ENCODE data around the gene FIGLA. TPM values are rescaled to one million over a fixed set of nuclear protein-coding genes. Genes with fewer than 3 reads are reported as not detected.

Gene FIGLA
- total and polyA plus RNA-seq, 11 donors, result not detected

DNA sequence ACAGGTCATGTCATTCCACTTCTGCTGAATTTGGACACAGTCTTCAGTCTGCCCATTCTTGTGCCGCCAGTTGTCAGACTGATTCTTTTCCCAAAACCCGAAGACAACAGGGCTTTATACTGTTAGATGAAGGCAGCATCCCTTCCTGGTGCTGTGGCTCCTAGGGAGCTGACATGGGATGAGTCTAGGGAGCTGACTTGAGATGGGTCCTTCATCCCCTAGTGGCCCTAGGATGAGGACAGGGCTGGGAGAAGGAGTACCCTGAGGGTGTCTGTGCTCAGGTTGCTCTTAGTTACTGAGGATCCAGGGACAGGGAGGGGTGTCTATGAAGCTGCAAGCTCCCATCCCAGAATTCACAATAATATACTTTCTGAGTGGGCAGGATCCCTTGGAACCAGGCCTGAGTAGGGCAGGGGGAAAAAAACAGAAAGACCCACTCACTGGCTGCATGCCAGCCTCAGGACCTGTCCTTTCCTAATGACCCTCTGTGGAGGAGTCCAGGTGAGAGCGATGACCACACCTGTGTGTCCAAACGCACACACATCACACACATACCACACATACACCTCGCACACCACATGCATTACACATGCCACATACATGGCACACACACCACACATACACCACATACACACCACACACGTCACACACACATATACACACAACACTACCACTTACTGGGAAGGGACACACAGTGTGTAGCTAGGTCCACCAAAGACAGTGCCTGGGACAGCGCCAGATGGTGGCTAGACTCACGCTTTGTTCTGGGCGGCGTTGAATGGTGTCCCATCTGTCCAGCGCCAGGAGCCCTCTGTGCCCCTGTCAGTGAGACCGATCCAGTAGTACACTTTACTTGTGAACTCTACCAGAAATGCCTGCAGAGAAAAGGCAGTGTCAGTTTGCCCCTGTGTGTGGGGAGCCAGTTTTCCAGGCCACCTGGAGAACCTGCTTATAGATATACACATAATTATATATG is 18.8 kb upstream of the FIGLA start:
- H3K4me1 ChIP-seq, result no peaks in the 10 kb centered on the region
- peaks cover 0 to 5% (median 0%) of the 10 kb centered on the region in 12 donors for H3K9me3 ChIP-seq
- no peak overlapping the region for H3K4me3 ChIP-seq
- peaks cover 0 to 7% (median 0%) of the 10 kb centered on the region in 9 donors for H3K27me3 ChIP-seq
- 90 to 93% (median 93%) methylated on average over 11 to 12 of the region's 12 CpGs for WGBS, 4 donors
- no peak for TF ChIP-seq POLR2A (IDR thresholded peaks at IDR 0.05)
- TF ChIP-seq, protein P1, sequence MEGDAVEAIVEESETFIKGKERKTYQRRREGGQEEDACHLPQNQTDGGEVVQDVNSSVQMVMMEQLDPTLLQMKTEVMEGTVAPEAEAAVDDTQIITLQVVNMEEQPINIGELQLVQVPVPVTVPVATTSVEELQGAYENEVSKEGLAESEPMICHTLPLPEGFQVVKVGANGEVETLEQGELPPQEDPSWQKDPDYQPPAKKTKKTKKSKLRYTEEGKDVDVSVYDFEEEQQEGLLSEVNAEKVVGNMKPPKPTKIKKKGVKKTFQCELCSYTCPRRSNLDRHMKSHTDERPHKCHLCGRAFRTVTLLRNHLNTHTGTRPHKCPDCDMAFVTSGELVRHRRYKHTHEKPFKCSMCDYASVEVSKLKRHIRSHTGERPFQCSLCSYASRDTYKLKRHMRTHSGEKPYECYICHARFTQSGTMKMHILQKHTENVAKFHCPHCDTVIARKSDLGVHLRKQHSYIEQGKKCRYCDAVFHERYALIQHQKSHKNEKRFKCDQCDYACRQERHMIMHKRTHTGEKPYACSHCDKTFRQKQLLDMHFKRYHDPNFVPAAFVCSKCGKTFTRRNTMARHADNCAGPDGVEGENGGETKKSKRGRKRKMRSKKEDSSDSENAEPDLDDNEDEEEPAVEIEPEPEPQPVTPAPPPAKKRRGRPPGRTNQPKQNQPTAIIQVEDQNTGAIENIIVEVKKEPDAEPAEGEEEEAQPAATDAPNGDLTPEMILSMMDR (IDR thresholded peaks at IDR 0.05), result no peak
- DNase-seq (no peak), ATAC-seq (peak in 1 of 4 donors; percentile 18)
- H3K27ac ChIP-seq, result no peak overlapping the region
- no peaks in the 10 kb centered on the region for H3K36me3 ChIP-seq
- intact Hi-C loops (cut with DNase I), result no loop called here

DNA sequence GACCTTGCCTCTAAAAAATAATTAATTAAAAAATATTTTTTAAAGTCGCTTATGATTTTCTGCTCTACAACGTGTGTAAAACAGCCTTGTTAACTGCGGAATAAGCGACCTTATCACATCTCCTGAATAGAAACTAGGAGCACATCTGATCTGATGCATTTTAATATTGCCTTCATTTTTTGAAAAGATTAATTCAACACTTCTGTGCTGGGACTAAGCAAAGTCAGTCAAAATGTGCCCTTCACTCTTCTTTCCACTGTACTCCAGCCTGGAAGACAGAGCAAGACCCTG is 17.3 kb upstream of the FIGLA start:
- H3K4me1 ChIP-seq, result no peaks in the 10 kb centered on the region
- no peaks in the 10 kb centered on the region for H3K36me3 ChIP-seq
- H3K27me3 ChIP-seq, result peaks cover 0 to 7% (median 0%) of the 10 kb centered on the region in 9 donors
- WGBS, 4 donors, result 92 to 95% (median 94%) methylated on average over 4 of the region's 4 CpGs
- intact Hi-C loops (cut with DNase I), result no loop called here
- no peak for ATAC-seq
- H3K27ac ChIP-seq, result no peak overlapping the region
- H3K9me3 ChIP-seq, result peaks cover 0 to 5% (median 0%) of the 10 kb centered on the region in 12 donors
- no peak for DNase-seq
- no peak overlapping the region for H3K4me3 ChIP-seq
- TF ChIP-seq, protein P1 (IDR thresholded peaks at IDR 0.05), result no peak
- TF ChIP-seq POLR2A (IDR thresholded peaks at IDR 0.05), result no peak

DNA sequence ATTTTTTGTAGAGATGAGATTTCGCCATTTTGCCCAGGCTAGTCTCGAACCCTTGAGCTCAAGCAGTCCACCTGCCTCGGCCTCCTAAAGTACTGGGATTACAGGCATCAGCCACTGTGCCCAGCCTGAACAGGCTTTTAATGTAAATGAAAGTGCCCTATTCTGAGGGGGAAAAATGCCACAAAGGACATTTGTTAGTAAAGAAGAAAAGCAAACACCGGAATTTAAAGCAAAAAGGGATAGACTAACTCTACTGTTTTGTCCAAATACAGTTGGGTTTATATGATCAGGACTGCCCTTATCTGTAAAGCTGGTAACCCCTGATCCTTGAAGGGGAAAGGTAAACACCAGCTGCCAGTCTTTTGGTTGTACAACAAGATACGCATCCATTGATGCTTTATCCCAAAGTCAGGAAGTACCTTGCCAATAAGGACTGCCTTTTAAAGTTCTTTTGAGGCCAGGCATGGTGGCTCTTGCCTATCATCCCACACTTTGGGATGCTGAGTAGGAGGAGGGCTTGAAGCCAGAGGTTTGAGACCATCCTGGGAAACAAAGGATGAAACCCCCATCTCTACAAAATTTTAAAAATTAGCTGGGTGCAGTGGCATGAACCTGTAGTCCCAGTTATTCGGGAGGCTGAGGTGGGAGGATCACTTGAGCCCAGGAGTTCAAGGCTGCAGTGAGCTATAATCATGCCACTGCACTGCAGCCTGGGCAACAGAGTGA is 16.8 kb upstream of the FIGLA start:
- intact Hi-C loops (cut with DNase I), result no loop called here
- 91 to 93% (median 92%) methylated on average over 6 of the region's 6 CpGs for WGBS, 4 donors

More for the DNA sequence above, 16.8 kb upstream of the FIGLA start:
- ATAC-seq, result no peak
- DNase-seq, result no peak
- no peak overlapping the region for H3K4me3 ChIP-seq
- H3K27me3 ChIP-seq, result peaks cover 0 to 7% (median 0%) of the 10 kb centered on the region in 9 donors
- peaks cover 0 to 5% (median 0%) of the 10 kb centered on the region in 12 donors for H3K9me3 ChIP-seq
- no peaks in the 10 kb centered on the region for H3K4me1 ChIP-seq
- no peak overlapping the region for H3K27ac ChIP-seq
- no peaks in the 10 kb centered on the region for H3K36me3 ChIP-seq
- TF ChIP-seq, protein P1 (IDR thresholded peaks at IDR 0.05), result no peak
- no peak for TF ChIP-seq POLR2A (IDR thresholded peaks at IDR 0.05)
